SHP77 treated with DMSO at 0.1 percent for 48 hours (cell line): ENCODE measurements around the gene TANGO6.
"Not testable (repeated sequence)": the region's sequence is repeated elsewhere in the genome, so short reads cannot be mapped to it uniquely, and the experiment has no call there.

Experiments
- DNase-seq: peaks from one replicate; lab custom pipeline; 2025; lab: John Stamatoyannopoulos, UW

The TANGO6 gene

DNA sequence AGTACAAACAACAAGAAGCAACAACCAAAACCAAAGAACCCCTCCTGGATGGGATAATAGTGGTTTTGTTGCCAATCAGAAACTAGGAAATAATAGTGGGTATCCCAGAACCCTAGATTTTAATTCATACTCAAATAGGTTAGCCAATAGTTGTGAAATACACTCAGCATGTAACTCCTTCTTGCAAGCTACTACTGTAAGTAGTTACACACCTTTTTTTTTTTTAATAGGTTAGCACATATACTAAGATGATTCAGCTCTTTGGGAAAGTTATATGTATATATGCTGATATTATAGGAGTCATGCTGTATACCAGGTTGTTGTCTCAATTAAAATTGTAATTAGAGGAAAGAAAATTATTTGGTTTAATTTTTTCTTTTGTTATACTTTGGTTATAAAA, 169.6 kb downstream of the TANGO6 start:
- no peak for DNase-seq

DNA sequence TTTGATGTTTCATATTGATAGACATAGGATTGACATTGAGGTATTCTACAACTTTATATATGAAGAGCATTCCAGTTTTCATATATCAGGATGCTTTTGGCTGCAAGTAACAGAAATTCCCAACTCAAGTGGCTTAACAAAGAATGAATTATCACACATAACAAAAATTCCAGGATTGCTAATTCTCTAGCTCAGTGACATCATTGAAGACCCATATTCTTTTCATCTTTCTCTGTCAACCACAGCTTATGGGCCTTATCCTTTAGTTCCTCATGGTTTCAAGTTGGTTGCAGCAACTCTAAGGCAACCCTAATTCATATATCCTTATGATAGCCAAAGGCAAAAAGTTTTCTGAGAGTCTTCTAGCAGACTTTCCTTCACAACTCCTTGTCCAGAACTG, 170.7 kb downstream of the TANGO6 start:
- no peak for DNase-seq

DNA sequence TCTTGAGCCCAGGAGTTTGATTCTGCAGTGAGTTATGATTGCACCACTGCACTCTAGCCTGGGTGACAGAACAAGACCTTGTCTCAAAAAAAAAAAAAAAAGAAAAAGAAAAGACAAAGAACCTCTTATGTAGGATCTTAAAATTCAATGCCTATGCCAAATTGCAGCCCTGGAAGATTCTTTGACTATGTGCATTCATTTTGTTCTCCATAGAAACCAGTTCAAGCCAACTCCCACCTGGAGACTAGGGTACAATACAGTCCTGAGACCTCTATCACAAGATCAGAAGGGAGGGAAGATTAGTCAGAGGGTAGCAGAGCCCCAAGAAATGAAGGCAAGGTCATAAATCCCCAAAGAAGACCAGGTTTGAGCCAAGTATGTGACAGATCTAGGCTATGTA, 171.5 kb downstream of the TANGO6 start:
- no peak for DNase-seq

DNA sequence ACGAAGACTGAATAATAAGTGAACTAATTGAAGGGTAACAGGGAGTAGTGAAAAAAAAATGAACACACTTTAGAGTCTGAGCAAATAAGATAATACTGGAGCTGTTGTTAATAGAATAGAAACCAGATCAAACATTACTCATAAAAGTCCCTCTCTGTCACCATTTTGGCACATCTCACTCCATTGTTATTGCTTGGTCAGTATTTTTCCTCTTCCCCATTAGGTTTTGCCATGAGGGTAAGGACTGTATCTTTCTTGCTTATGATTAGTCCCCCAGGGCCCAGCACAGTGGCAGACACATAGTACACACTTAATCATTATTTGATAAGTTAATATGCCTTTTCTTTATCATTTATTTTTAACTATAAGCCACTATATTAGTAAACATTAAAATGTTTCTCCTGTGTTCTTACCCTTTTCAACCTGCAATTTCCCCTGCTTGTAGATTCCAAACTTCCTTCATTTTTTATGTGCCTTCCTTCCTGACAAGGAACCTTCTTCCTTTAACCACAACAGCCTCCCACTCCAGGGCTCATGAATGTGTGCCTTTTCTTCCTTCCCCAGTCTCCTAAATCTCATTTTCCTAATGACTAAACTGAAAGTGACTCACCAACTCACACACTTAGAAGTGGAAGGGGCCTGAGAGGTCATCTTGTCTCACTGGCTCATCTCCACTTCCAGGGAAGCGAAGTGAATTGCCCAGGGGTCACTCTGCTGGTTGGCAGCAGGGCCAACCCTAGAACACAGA, 173.9 kb downstream of the TANGO6 start:
- DNase-seq = no peak

DNA sequence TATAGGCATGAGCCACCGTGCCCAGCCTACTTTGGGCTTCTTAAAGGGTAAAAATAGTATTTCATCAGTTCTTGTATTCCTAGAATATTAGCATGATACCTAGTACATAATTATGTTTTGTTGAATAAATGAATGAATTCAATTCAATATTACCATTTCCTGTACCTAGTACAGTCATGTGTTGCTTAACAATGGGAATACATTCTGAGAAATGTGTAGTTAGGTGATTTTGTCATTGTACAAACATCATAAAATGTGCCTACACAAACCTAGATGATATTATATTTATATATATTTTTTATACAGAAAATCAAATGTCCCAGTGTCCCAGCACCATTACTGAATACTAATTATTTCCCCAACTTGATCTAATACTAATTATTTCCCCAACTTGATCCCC, 176.5 kb downstream of the TANGO6 start:
- DNase-seq = no peak

- no peak for DNase-seq
These were observed 185.8 kb downstream of the TANGO6 start for GRCh38 chr16:69029121-69029520.

GRCh38 chr16:69031877-69032301, 188.6 kb downstream of the TANGO6 start:
- DNase-seq = no peak

GRCh38 chr16:69033151-69033949, 190.0 kb downstream of the TANGO6 start:
- DNase-seq = no peak

DNA sequence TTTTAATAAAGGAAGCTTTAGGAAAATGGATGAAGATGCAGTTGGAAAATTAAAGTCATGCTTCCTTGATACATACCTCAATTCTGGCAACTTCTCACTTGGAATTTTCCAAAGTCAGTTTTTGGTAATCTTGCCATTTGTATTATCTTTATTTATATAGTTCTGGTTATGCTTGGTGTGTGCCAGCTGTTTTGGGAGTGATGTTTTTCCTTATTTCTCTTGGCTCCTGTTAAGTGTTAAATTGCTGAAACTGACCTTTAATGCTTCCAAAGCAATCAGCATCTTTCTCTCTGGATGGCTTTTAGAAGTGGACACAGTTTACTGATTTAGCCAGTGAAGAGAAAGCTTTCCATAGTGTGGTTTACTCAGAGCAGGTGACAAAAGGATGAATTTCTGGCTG, 192.0 kb downstream of the TANGO6 start:
- no peak for DNase-seq

DNA sequence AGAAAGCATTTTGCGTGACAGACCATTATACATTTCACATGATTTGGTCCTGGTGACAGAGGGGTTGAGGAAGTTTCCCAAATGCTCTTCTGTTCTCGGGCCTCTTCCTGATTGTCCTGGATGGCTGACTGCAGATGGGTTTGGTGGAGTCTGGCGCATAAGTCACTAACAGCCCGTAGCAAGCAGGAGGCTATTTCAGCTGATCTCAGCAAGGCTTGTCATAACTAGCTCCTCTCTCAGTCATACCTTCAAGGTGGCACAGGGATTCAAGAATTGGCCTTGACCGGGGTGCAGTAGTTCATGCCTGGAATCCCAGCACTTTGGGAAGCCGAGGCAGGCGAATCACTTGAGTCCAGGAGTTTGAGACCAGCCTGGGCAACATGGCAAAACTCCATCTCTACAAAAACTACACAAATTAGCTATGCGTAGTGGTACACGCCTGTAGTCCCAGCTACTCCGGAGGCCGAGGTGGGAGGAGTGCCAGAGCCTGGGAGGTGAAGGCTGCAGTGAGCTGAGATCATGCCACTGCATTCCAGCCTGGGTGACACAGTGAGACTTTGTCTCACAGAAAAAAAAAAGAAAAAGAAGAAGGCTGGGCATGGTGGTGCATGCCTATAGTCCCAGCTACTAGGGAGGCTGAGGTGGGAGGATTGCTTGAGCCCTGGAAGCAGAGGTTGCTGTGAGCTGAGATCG, 193.2 kb downstream of the TANGO6 start:
- no peak for DNase-seq

DNA sequence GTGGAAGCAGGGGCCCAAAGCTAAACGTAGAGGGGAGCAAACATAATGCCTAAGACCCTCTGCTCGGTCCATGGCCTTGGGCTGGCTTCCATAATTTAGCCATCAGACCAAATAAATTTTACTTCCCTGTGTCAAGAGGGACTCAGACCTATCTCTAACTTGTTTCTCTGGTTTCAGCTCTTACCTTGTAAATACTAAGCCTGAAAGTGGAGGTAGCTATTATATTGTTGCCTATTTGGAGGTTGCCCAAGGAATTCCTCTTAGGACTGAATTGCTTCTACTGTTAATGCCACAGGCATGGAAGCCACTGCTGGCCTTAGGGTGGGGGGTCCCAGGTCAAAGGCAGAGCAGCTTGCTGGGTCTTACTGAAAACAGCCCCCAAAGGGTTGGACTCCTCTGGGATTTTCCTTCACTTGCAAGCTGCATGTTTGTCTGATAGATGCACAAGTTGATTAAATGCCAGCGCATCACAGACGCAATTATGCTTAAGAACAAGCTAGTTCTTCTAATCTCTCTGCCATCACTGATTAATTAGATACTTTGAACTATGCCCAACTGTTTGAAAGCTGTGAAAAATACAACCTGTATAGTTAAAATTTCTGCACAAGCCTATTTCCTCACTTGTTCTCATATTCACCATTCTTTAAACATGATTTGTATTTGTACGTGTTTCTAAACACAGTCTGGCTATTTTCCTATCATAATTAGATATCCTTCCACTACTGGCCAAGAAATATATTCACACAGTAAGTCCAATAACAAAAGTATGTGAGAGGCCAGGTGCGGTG, 194.2 kb downstream of the TANGO6 start:
- DNase-seq = no peak

DNA sequence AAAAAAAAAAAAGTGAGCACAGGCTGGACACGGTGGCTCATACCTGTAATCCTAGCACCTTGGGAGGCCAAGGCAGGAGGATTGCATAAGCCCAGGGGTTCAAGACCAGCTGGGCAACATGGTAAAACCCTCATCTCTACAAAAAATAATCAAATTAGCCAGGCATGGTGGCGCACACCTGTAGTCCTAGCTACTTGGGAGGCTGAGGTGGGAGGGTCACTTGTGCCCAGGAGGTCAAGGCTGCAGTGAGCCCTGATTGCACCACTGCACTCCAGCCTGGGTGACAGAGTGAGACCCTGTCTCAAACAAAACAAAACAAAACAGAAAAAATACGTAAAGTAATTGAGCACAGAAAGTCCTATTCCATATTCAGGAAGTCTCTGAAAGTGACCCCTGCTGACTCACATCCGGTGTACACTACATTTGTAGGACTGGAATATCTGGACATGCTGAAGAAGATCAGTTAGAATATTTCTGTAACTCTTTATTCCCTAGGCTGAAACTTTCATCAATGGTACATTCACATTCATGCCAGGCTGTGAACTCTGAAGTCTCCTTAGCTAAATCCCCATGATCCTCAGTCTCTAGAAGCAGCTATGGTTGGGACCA, 196.1 kb downstream of the TANGO6 start:
- no peak for DNase-seq

GRCh38 chr16:69040144-69040909, 197.0 kb downstream of the TANGO6 start:
- DNase-seq = no peak

DNA sequence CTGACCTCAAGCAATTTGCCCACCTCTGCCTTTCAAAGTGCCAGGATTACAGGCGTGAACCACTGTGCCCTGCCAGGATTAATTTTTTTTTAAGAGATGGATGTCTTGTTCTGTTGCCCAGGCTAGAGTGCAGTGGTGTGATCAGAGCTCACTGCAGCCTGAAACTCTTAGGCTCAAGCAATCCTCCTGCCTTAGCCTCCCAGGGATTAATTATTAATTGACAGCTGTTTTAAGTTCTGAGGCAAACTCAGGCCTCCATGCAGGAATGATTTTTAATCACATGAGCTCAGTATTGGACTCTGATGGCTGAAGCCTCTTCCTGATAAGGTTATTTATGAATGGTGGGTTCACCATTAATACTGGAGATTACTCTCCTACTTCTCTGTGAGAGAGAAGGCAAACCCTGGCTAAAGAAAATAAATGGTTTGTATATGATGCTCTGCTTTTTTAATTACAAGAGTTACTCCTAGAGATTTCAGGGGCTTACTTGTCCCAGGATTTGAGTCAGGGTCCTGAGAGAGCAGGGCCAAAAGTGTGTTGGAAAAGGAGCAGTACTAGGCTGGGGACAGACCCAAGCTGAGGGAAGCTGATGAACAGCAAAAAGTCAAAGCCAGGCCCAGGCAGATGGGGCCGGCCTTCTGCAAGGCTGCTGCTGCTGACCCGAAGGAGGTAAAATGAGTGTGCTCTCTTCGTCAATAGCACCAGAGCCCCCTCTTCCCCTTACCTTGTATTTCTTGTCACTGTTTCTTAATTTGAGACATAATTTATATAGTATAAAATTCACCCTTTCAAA, 205.2 kb downstream of the TANGO6 start:
- DNase-seq = no peak

DNA sequence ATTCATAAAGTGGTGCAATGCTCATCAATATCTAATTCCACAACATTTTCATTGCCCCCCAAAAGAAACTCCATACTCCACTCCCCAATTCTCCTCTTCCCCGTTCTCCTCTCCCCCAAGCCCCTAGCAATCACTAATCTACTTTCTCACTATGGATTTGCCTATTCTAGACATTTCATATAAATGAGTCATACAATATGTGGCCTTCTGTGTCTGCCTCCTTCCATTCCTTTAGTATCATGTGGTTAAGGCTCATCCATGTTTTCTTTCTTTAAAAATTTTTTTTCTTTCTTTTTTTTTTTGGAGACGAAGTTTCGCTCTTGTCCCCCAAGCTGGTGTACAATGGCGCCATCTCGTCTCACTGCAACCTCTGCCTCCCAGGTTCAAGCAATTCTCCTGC, 205.8 kb downstream of the TANGO6 start:
- DNase-seq = no peak

DNA sequence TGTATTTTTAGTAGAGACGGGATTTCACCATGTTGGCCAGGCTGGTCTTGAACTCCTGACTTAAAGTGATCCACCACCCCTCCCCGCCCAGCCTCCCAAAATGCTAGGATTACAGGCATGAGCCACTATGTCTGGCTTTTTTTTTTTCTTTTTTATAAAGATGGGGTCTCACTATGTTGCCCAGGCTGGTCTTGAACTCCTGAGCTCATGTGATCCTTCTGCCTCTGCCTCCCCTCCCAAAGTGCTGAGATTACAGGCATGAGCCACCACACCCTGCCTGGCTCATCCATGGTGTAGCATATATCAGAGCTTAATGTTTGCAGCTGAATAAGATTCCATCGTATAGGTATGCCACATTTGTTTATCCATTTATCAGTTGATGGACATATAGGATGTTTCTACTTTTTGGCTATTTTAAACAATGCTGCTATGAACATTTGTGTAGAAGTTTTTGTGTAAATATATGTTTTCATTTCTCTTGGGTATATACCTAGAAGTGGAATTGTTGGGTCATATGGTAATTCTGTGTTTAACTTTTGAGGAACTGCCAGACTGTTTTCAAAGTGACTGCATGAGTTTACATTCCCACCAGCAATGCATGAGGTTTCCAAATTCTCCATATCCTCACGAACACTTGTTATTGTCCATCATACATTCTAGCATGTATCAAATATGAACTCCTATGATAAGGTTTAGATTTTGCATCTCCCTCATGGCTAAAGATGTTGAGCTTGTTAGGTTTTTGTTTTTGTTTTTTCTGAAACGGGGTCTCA, 206.5 kb downstream of the TANGO6 start:
- DNase-seq = no peak

- DNase-seq = not testable (repeated sequence)
These were observed 208.1 kb downstream of the TANGO6 start for GRCh38 chr16:69051517-69051830.

GRCh38 chr16:69055008-69055407, 211.7 kb downstream of the TANGO6 start:
- no peak for DNase-seq

DNA sequence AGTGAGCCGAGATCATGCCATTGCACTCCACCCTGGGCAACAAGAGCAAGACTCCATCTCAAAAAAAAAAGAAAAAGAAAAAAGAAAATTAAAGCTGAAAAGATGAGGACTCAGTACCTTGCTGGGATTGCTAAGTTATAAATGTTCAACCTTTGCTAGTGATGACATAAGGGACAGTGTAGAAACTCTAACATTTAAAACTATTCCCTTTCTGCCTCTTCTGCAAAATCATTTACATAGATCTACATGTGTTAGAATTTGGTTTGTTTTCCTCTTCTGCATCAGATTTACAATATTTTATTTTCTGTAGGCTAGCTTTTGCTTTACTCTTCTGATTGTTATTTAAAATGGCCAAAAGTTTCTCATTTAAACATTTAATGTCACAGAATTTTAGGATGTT, 212.6 kb downstream of the TANGO6 start:
- DNase-seq = no peak
